ENCODE measurements around the gene KRTAP10-3.

Gene KRTAP10-3

GRCh38 chr21:44524414-44525371 lies 33.9 kb downstream of the KRTAP10-3 start:
- Histone ChIP-seq H3K27ac (ENCODE audit: low read length) (no peak overlapping the region), H3K4me2 (ENCODE audit: low read length) (no peak overlapping the region), H3K9me3 (ENCODE audit: insufficient read depth, low read length) (no peaks in the 10 kb centered on the region), H3K9ac (ENCODE audit: low read length) (no peak overlapping the region), H4K20me1 (ENCODE audit: insufficient read depth, low read length) (no peaks in the 10 kb centered on the region), H3K4me3 (ENCODE audit: low read length) (no peak overlapping the region), H3K36me3 (replicated peaks; ENCODE audit: low read depth, low read length) (no peaks in the 10 kb centered on the region), H3K4me1 (ENCODE audit: low read length) (no peaks in the 10 kb centered on the region), H2AFZ (ENCODE audit: low read depth, low read length) (no peak overlapping the region), H3K27me3 (ENCODE audit: low read depth, low read length) (no peaks in the 10 kb centered on the region), H3K79me2 (ENCODE audit: low read length) (no peaks in the 10 kb centered on the region)
- no peak for TF ChIP-seq EZH2phosphoT487 (IDR thresholded peaks at IDR 0.05; ENCODE audit: low read depth)
- no peak for TF ChIP-seq CTCF (IDR thresholded peaks at IDR 0.05; ENCODE audit: low read depth, low read length)

GRCh38 chr21:44523567-44524413 lies 34.8 kb downstream of the KRTAP10-3 start:
- Histone ChIP-seq H4K20me1 (ENCODE audit: insufficient read depth, low read length) (no peaks in the 10 kb centered on the region), H3K4me1 (ENCODE audit: low read length) (no peaks in the 10 kb centered on the region), H3K4me3 (ENCODE audit: low read length) (no peak overlapping the region), H2AFZ (ENCODE audit: low read depth, low read length) (no peak overlapping the region), H3K36me3 (replicated peaks; ENCODE audit: low read depth, low read length) (no peaks in the 10 kb centered on the region), H3K27me3 (ENCODE audit: low read depth, low read length) (no peaks in the 10 kb centered on the region), H3K9ac (ENCODE audit: low read length) (no peak overlapping the region), H3K79me2 (ENCODE audit: low read length) (no peaks in the 10 kb centered on the region), H3K27ac (ENCODE audit: low read length) (no peak overlapping the region), H3K9me3 (ENCODE audit: insufficient read depth, low read length) (no peaks in the 10 kb centered on the region), H3K4me2 (ENCODE audit: low read length) (no peak overlapping the region)
- no peak for TF ChIP-seq EZH2phosphoT487 (IDR thresholded peaks at IDR 0.05; ENCODE audit: low read depth)
- TF ChIP-seq CTCF (IDR thresholded peaks at IDR 0.05; ENCODE audit: low read depth, low read length), result no peak

- H3K4me1 ChIP-seq (ENCODE audit: low read length), result no peaks in the 10 kb centered on the region
- H3K4me2 ChIP-seq (ENCODE audit: low read length), result no peak overlapping the region
- no peak overlapping the region for H3K9ac ChIP-seq (ENCODE audit: low read length)
- no peaks in the 10 kb centered on the region for H3K79me2 ChIP-seq (ENCODE audit: low read length)
- no peaks in the 10 kb centered on the region for H3K9me3 ChIP-seq (ENCODE audit: insufficient read depth, low read length)
- TF ChIP-seq CTCF (IDR thresholded peaks at IDR 0.05; ENCODE audit: low read depth, low read length) (no peak), EZH2phosphoT487 (IDR thresholded peaks at IDR 0.05; ENCODE audit: low read depth) (no peak)
- H3K36me3 ChIP-seq (replicated peaks; ENCODE audit: low read depth, low read length), result no peaks in the 10 kb centered on the region
- no peak overlapping the region for H2AFZ ChIP-seq (ENCODE audit: low read depth, low read length)
- H4K20me1 ChIP-seq (ENCODE audit: insufficient read depth, low read length), result no peaks in the 10 kb centered on the region
- no peaks in the 10 kb centered on the region for H3K27me3 ChIP-seq (ENCODE audit: low read depth, low read length)
- no peak overlapping the region for H3K27ac ChIP-seq (ENCODE audit: low read length)
- no peak overlapping the region for H3K4me3 ChIP-seq (ENCODE audit: low read length)
These were observed 35.8 kb downstream of the KRTAP10-3 start for GRCh38 chr21:44522753-44523204.
